ENCODE results near the gene ABHD10. TPM values are rescaled to one million over a fixed set of nuclear protein-coding genes. Genes with fewer than 3 reads are reported as not detected.
A peak's percentile ranks its signal among the peaks of the same experiment; 100 is the strongest.

ABHD10 gene
- total RNA-seq, 2 experiments from 2014 or later = 79.8 to 84.2 TPM

GRCh38 chr3:111967651-111968274, 11.1 kb upstream of the ABHD10 start:
- peak; percentile 87 for DNase-seq
- Mint-ChIP-seq H3K4me1 (ENCODE audit: low read depth) (peaks cover 21% of the 10 kb centered on the region), H3K4me3 (no peak overlapping the region), H3K27ac (no peak overlapping the region), H3K27me3 (no peaks in the 10 kb centered on the region), H3K9me3 (no peaks in the 10 kb centered on the region), H3K36me3 (no peaks in the 10 kb centered on the region)
- ChIA-PET CTCF (interaction anchor here (0.7 to 9.7 kb wide), 37 partner anchors 10 to 919 kb away, joined by 3 to 278 read pairs (median 4); partner anchors contain the start of genes ABHD10 and PHLDB2), POLR2A (interaction anchor here (0.6 to 1.2 kb wide), 3 partner anchors 11 to 295 kb away, joined by 3 read pairs; partner anchors contain the start of gene ABHD10)
- intact Hi-C loops (cut with micrococcal nuclease) = loop anchor here (1.0 to 5.0 kb wide), 5 partner anchors 46 to 298 kb away; no protein-coding TSS in a partner anchor

- Mint-ChIP-seq H3K4me1 (ENCODE audit: low read depth) (peaks cover 19% of the 10 kb centered on the region), H3K9me3 (no peaks in the 10 kb centered on the region), H3K36me3 (no peaks in the 10 kb centered on the region), H3K27me3 (no peaks in the 10 kb centered on the region), H3K4me3 (no peak overlapping the region), H3K27ac (no peak overlapping the region)
- CTCF ChIA-PET = interaction anchor here (0.7 to 9.7 kb wide), 34 partner anchors 8 to 429 kb away, joined by 3 to 278 read pairs (median 4); partner anchors contain the start of genes ABHD10 and PHLDB2
- intact Hi-C loops (cut with micrococcal nuclease) = loop anchor here (1.0 to 5.0 kb wide), 3 partner anchors 45 to 106 kb away; no protein-coding TSS in a partner anchor
- POLR2A ChIA-PET = interaction anchor here (1.0 kb wide), 1 partner anchor 296 kb away, joined by 3 read pairs; no protein-coding TSS in a partner anchor
- DNase-seq = no peak
These were observed 10.3 kb upstream of the ABHD10 start for GRCh38 chr3:111968319-111969054.

DNA sequence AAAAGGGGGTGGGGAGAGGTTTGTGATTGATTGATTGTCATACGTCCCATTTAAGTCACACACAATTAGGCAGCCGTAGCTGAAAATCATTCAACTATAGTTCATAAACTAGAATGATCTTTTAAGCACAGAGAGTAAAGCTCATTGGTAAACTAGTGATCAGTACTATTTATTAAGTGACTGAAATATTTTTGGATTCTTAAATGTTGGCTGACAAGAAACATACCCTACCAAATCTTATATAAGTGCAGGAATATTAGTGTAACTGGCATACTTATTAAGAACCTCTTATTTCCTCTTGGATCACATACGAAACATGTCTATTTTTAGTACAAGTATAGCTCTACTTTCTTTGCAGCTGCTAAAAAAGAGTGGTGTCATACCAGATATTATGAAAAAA, 8.4 kb upstream of the ABHD10 start:
- Mint-ChIP-seq H3K4me1 (ENCODE audit: low read depth) (peaks cover 13% of the 10 kb centered on the region), H3K27me3 (no peaks in the 10 kb centered on the region), H3K27ac (no peak overlapping the region), H3K4me3 (no peak overlapping the region), H3K36me3 (no peaks in the 10 kb centered on the region), H3K9me3 (no peaks in the 10 kb centered on the region)
- intact Hi-C loops (cut with micrococcal nuclease) = loop anchor here (10.0 kb wide), 1 partner anchor 896 kb away; the partner anchor contains the start of gene NECTIN3
- ChIA-PET POLR2A (no interaction called here), CTCF (interaction anchor here (0.8 to 9.7 kb wide), 7 partner anchors 9 to 354 kb away, joined by 3 to 278 read pairs (median 6); no protein-coding TSS in a partner anchor)
- no peak for DNase-seq

- CTCF ChIA-PET = interaction anchor here (0.8 to 9.7 kb wide), 4 partner anchors 15 to 302 kb away, joined by 3 to 278 read pairs (median 62); no protein-coding TSS in a partner anchor
- H3K27me3 Mint-ChIP-seq = no peaks in the 10 kb centered on the region
These were observed 7.2 kb upstream of the ABHD10 start for GRCh38 chr3:111971533-111972130.

DNA sequence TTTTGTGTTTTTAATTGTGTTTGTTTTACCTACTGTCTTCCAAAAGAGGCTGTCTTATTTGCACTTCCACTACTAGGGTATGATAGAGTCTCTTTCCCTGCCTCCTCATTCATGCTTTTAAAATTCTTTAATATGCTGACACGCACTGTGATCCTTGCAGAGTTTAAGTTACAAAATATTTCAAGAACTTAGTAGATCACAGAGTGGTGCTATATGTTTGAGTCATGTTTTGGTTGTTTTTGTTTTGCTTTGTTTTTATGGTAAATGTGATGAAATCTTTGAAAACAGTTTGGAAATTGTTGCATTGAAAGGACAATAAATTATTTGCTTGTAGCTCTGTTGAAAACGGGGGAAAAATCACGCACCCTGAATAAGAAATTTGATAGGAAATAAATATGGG, 5.9 kb upstream of the ABHD10 start:
- CTCF ChIA-PET = interaction anchor here (1.5 to 9.7 kb wide), 5 partner anchors 16 to 303 kb away, joined by 4 to 278 read pairs (median 18); no protein-coding TSS in a partner anchor
- DNase-seq = no peak
- no peaks in the 10 kb centered on the region for H3K36me3 Mint-ChIP-seq
- no peaks in the 10 kb centered on the region for H3K9me3 Mint-ChIP-seq
- no peaks in the 10 kb centered on the region for H3K27me3 Mint-ChIP-seq
- H3K4me3 Mint-ChIP-seq = no peak overlapping the region
- no peak overlapping the region for H3K27ac Mint-ChIP-seq
- no peaks in the 10 kb centered on the region for H3K4me1 Mint-ChIP-seq (ENCODE audit: low read depth)
- POLR2A ChIA-PET = no interaction called here
- intact Hi-C loops (cut with micrococcal nuclease) = loop anchor here (10.0 kb wide), 1 partner anchor 898 kb away; the partner anchor contains the start of gene NECTIN3

More at GRCh38 chr3:111971533-111972130, 7.2 kb upstream of the ABHD10 start:
- no peak for DNase-seq
- POLR2A ChIA-PET = no interaction called here
- intact Hi-C loops (cut with micrococcal nuclease) = loop anchor here (10.0 kb wide), 1 partner anchor 897 kb away; the partner anchor contains the start of gene NECTIN3
- Mint-ChIP-seq H3K36me3 (no peaks in the 10 kb centered on the region), H3K27ac (no peak overlapping the region), H3K4me1 (ENCODE audit: low read depth) (peaks cover 6% of the 10 kb centered on the region), H3K9me3 (no peaks in the 10 kb centered on the region), H3K4me3 (no peak overlapping the region)

- H3K4me1 Mint-ChIP-seq (ENCODE audit: low read depth) = peaks cover 7% of the 10 kb centered on the region
- no peak overlapping the region for H3K27ac Mint-ChIP-seq
- ChIA-PET POLR2A (no interaction called here), CTCF (interaction anchor here (0.9 to 1.4 kb wide), 4 partner anchors 14 to 302 kb away, joined by 3 to 8 read pairs (median 3); no protein-coding TSS in a partner anchor)
- H3K36me3 Mint-ChIP-seq = no peaks in the 10 kb centered on the region
- H3K4me3 Mint-ChIP-seq = no peak overlapping the region
- no peaks in the 10 kb centered on the region for H3K9me3 Mint-ChIP-seq
- no peaks in the 10 kb centered on the region for H3K27me3 Mint-ChIP-seq
- intact Hi-C loops (cut with micrococcal nuclease) = loop anchor here (5.0 to 10.0 kb wide), 3 partner anchors 358 to 900 kb away; partner anchors contain the start of gene NECTIN3
- no peak for DNase-seq
These were observed 3.7 kb upstream of the ABHD10 start for GRCh38 chr3:111975131-111975530.

GRCh38 chr3:111976254-111976653, 2.6 kb upstream of the ABHD10 start:
- H3K9me3 Mint-ChIP-seq = no peaks in the 10 kb centered on the region
- ChIA-PET POLR2A (no interaction called here), CTCF (interaction anchor here (0.8 to 4.9 kb wide), 4 partner anchors 8 to 259 kb away, joined by 3 to 55 read pairs (median 24); no protein-coding TSS in a partner anchor)
- no peaks in the 10 kb centered on the region for H3K27me3 Mint-ChIP-seq
- intact Hi-C loops (cut with micrococcal nuclease) = loop anchor here (5.0 to 10.0 kb wide), 3 partner anchors 359 to 901 kb away; partner anchors contain the start of gene NECTIN3
- H3K27ac Mint-ChIP-seq = no peak overlapping the region
- H3K4me3 Mint-ChIP-seq = no peak overlapping the region
- peaks cover 4% of the 10 kb centered on the region for H3K36me3 Mint-ChIP-seq
- no peak for DNase-seq
- peaks cover 18% of the 10 kb centered on the region for H3K4me1 Mint-ChIP-seq (ENCODE audit: low read depth)

DNA sequence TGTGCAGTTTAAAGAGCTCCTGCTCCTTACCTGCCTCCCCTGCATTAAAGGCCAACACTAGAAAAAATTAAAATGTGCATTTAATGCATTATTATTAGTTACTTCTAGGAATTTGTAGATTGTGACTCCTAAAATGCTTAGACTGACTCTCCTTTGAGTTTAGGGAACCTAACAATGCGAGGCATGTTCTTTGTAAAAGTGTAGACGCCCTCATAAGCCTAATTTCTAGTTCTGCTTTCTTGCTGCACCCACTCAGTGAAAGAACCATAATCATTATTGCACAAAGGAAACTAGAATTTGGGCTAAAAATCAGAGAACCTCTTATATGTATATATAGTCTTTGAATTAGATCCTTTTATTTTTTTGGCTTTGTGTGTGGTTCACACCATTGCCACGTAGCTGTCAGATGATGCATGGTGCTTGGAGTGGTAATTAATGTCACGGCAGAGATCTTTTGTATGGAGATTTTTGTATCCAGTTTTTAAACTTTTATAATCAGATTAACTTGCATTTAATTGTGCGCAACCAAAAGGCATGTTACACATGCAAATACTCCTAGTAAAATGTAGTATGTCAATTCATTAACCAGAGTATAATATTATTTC, 710 bp downstream of the ABHD10 start:
- H3K27me3 Mint-ChIP-seq = no peaks in the 10 kb centered on the region
- H3K9me3 Mint-ChIP-seq = no peaks in the 10 kb centered on the region
- peak overlapping the region; percentile 91 for H3K27ac Mint-ChIP-seq
- no peak for DNase-seq
- intact Hi-C loops (cut with micrococcal nuclease) = loop anchor here (1.0 to 10.0 kb wide), 6 partner anchors 34 to 905 kb away; partner anchors contain the start of gene NECTIN3
- ChIA-PET CTCF (interaction anchor here (0.7 to 4.9 kb wide), 17 partner anchors 9 to 311 kb away, joined by 3 to 55 read pairs (median 5); partner anchors contain the start of gene PHLDB2), POLR2A (interaction anchor here (0.7 to 2.9 kb wide), 18 partner anchors 14 to 432 kb away, joined by 3 to 13 read pairs (median 4); no protein-coding TSS in a partner anchor)
- H3K4me3 Mint-ChIP-seq = peak overlapping the region; percentile 90
- peaks cover 17% of the 10 kb centered on the region for H3K36me3 Mint-ChIP-seq
- peaks cover 44% of the 10 kb centered on the region for H3K4me1 Mint-ChIP-seq (ENCODE audit: low read depth)

DNA sequence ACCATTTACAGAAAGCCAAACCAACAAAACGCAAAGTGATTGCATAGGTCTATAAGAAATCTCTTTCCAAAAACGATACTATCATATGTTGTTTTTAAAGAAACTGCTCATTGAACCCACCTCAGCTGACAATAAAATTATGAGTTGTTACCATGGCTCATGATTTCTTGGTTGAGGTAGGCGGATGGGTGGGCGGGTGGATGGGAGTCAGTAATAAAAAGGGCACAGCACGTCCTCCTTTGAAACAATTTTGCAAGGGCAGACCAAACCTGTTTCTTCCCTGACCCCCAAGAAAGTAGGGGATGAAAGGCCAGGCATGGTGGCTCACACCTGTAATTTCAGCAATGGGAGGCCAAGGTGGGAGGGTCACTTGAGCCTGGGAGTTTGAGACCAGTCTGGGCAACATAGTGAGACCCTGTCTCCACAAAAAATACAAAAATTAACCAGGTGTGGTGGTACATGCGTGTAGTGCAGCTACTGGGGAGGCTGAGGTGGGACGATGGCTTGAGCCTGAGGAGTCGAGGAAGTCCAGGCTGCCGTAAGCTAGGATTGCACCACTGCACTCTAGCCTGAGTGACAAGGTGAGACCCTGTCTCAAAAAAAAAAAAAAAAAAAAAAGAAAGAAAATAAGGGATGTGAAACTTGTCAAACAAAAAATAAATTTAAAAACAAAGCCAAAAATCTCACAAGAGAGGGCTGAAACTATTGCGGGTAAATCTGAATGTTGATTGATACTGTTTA, 2.1 kb downstream of the ABHD10 start:
- peak; percentile 72 for DNase-seq
- H3K4me1 Mint-ChIP-seq (ENCODE audit: low read depth) = peaks cover 58% of the 10 kb centered on the region
- ChIA-PET CTCF (interaction anchor here (1.6 to 4.9 kb wide), 6 partner anchors 9 to 313 kb away, joined by 6 to 55 read pairs (median 12); no protein-coding TSS in a partner anchor), POLR2A (interaction anchor here (0.6 to 2.9 kb wide), 3 partner anchors 13 to 121 kb away, joined by 3 to 13 read pairs (median 8); no protein-coding TSS in a partner anchor)
- peaks cover 19% of the 10 kb centered on the region for H3K36me3 Mint-ChIP-seq
- peak overlapping the region; percentile 91 for H3K27ac Mint-ChIP-seq
- intact Hi-C loops (cut with micrococcal nuclease) = loop anchor here (2.0 kb wide), 1 partner anchor 76 kb away; no protein-coding TSS in a partner anchor
- H3K9me3 Mint-ChIP-seq = no peaks in the 10 kb centered on the region
- no peaks in the 10 kb centered on the region for H3K27me3 Mint-ChIP-seq
- H3K4me3 Mint-ChIP-seq = peak overlapping the region; percentile 90

GRCh38 chr3:111981457-111981763, 2.6 kb downstream of the ABHD10 start:
- H3K27me3 Mint-ChIP-seq = no peaks in the 10 kb centered on the region

More at GRCh38 chr3:111981457-111981763, 2.6 kb downstream of the ABHD10 start:
- Mint-ChIP-seq H3K4me3 (peak overlapping the region; percentile 90), H3K9me3 (no peaks in the 10 kb centered on the region), H3K4me1 (ENCODE audit: low read depth) (peaks cover 61% of the 10 kb centered on the region), H3K36me3 (peaks cover 22% of the 10 kb centered on the region), H3K27ac (peak overlapping the region; percentile 91)
- no peak for DNase-seq
- intact Hi-C loops (cut with micrococcal nuclease) = loop anchor here (2.0 kb wide), 1 partner anchor 75 kb away; no protein-coding TSS in a partner anchor
- CTCF ChIA-PET = interaction anchor here (0.6 to 2.7 kb wide), 4 partner anchors 14 to 364 kb away, joined by 3 to 12 read pairs (median 6); no protein-coding TSS in a partner anchor
- POLR2A ChIA-PET = no interaction called here
